Measurements from ENCODE around the gene SLTM. TPM values are rescaled to one million over a fixed set of nuclear protein-coding genes. Genes with fewer than 3 reads are reported as not detected.
"Not testable (repeated sequence)": the region's sequence is repeated elsewhere in the genome, so short reads cannot be mapped to it uniquely, and the experiment has no call there.

The SLTM gene
- total and polyA plus RNA-seq, 2 donors from 2014 or later: 30.5 to 93.5 TPM

DNA sequence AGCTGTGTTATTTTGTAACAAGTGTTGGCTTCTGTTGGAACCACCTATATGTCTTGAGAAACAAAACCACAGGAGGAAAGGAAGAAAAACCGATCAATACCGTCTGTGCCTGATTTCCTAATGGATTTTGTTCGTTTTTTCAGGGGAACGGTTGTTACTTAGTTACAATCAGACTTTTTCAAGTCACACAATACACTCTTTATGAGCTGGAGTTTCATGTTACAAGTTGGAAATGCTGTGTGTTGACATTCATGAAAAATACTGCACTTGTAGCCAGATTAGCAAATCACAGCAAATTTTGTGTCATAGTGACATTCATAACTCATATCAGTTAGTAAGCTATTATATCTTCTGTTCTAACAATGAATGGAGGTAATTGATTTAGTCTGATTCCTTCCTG lies 78.9 kb downstream of the SLTM start:
- H3K4me1 ChIP-seq (ENCODE audit: control insufficient read depth in 2 of 3, insufficient read depth in 2 of 3, low read depth in 1 of 3, low read length in 3 of 3): no peaks in the 10 kb centered on the region
- H3K9me3 ChIP-seq (ENCODE audit: control insufficient read depth in 2 of 3, insufficient read depth in 1 of 3, low read length in 3 of 3): no peaks in the 10 kb centered on the region
- DNase-seq (no peak), FAIRE-seq (no peak)
- no peak overlapping the region for H3K9ac ChIP-seq (ENCODE audit: low read length in 3 of 3)
- no peak overlapping the region for H3K4me3 ChIP-seq (ENCODE audit: low read length in 3 of 3)
- intact Hi-C loops (cut with DNase I): no loop called here
- TF ChIP-seq, protein P1, sequence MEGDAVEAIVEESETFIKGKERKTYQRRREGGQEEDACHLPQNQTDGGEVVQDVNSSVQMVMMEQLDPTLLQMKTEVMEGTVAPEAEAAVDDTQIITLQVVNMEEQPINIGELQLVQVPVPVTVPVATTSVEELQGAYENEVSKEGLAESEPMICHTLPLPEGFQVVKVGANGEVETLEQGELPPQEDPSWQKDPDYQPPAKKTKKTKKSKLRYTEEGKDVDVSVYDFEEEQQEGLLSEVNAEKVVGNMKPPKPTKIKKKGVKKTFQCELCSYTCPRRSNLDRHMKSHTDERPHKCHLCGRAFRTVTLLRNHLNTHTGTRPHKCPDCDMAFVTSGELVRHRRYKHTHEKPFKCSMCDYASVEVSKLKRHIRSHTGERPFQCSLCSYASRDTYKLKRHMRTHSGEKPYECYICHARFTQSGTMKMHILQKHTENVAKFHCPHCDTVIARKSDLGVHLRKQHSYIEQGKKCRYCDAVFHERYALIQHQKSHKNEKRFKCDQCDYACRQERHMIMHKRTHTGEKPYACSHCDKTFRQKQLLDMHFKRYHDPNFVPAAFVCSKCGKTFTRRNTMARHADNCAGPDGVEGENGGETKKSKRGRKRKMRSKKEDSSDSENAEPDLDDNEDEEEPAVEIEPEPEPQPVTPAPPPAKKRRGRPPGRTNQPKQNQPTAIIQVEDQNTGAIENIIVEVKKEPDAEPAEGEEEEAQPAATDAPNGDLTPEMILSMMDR (IDR thresholded peaks at IDR 0.05; ENCODE audit: borderline replicate concordance, extremely low read depth, insufficient read depth): no peak
- no peak overlapping the region for H3K27ac ChIP-seq (ENCODE audit: low read depth in 2 of 2, low read length in 2 of 2)
- H3K36me3 ChIP-seq (ENCODE audit: control insufficient read depth in 2 of 3, insufficient read depth in 3 of 3, low read length in 3 of 3): peaks cover 0 to 11% (median 2%) of the 10 kb centered on the region in 3 donors
- no peaks in the 10 kb centered on the region for H3K27me3 ChIP-seq (ENCODE audit: control insufficient read depth, insufficient read depth, low read length)

DNA sequence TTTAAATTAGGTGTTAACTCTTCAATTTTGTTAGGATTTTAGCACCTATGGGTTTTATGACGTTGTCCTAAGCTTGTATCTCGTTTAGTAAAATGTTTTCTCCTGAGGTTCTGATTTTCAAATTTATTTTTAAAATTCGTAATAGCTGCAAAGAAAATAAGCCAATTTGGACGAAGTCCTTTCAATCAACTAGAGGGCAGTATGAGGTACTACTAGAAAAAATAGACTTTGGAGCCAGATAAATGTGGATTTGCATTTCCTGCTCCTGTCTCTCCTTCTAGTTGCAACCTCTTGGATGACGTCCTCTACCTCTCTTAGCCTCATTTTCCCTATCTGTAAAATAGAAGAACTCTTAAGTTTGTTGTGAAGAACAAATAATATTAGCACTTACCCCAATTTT lies 81.1 kb downstream of the SLTM start:
- H3K9ac ChIP-seq (ENCODE audit: low read length in 3 of 3): no peak overlapping the region
- H3K4me3 ChIP-seq (ENCODE audit: low read length in 3 of 3): no peak overlapping the region
- DNase-seq: no peak
- no peaks in the 10 kb centered on the region for H3K9me3 ChIP-seq (ENCODE audit: control insufficient read depth in 2 of 3, insufficient read depth in 1 of 3, low read length in 3 of 3)
- TF ChIP-seq, protein P1 (IDR thresholded peaks at IDR 0.05; ENCODE audit: borderline replicate concordance, extremely low read depth, insufficient read depth): no peak
- no peaks in the 10 kb centered on the region for H3K4me1 ChIP-seq (ENCODE audit: control insufficient read depth in 2 of 3, insufficient read depth in 2 of 3, low read depth in 1 of 3, low read length in 3 of 3)
- no peak overlapping the region for H3K27ac ChIP-seq (ENCODE audit: low read depth in 2 of 2, low read length in 2 of 2)
- no peaks in the 10 kb centered on the region for H3K27me3 ChIP-seq (ENCODE audit: control insufficient read depth, insufficient read depth, low read length)
- intact Hi-C loops (cut with DNase I): no loop called here
- peaks cover 0 to 18% (median 2%) of the 10 kb centered on the region in 3 donors for H3K36me3 ChIP-seq (ENCODE audit: control insufficient read depth in 2 of 3, insufficient read depth in 3 of 3, low read length in 3 of 3)
- no peak for FAIRE-seq

- FAIRE-seq: not testable (repeated sequence)
These were observed 82.3 kb downstream of the SLTM start for GRCh38 chr15:58851205-58851604.

GRCh38 chr15:58842713-58843396 lies 90.6 kb downstream of the SLTM start:
- Histone ChIP-seq H3K4me1 (ENCODE audit: control insufficient read depth in 2 of 3, insufficient read depth in 2 of 3, low read depth in 1 of 3, low read length in 3 of 3) (no peaks in the 10 kb centered on the region), H3K9me3 (ENCODE audit: control insufficient read depth in 2 of 3, insufficient read depth in 1 of 3, low read length in 3 of 3) (no peaks in the 10 kb centered on the region), H3K27me3 (ENCODE audit: control insufficient read depth, insufficient read depth, low read length) (no peaks in the 10 kb centered on the region), H3K4me3 (ENCODE audit: low read length in 3 of 3) (no peak overlapping the region), H3K9ac (ENCODE audit: low read length in 3 of 3) (no peak overlapping the region), H3K36me3 (ENCODE audit: control insufficient read depth in 2 of 3, insufficient read depth in 3 of 3, low read length in 3 of 3) (peaks cover 0 to 4% (median 2%) of the 10 kb centered on the region in 3 donors), H3K27ac (ENCODE audit: low read depth in 2 of 2, low read length in 2 of 2) (no peak overlapping the region)
- intact Hi-C loops (cut with DNase I): no loop called here
- no peak for FAIRE-seq
- TF ChIP-seq, protein P1 (IDR thresholded peaks at IDR 0.05; ENCODE audit: borderline replicate concordance, extremely low read depth, insufficient read depth): no peak
- no peak for DNase-seq

More at GRCh38 chr15:58851205-58851604, 82.3 kb downstream of the SLTM start:
- DNase-seq; H3K9ac ChIP-seq (ENCODE audit: low read length in 3 of 3); intact Hi-C loops (cut with DNase I); H3K4me3 ChIP-seq (ENCODE audit: low read length in 3 of 3); H3K27me3 ChIP-seq (ENCODE audit: control insufficient read depth, insufficient read depth, low read length); H3K27ac ChIP-seq (ENCODE audit: low read depth in 2 of 2, low read length in 2 of 2); H3K9me3 ChIP-seq (ENCODE audit: control insufficient read depth in 2 of 3, insufficient read depth in 1 of 3, low read length in 3 of 3); H3K4me1 ChIP-seq (ENCODE audit: control insufficient read depth in 2 of 3, insufficient read depth in 2 of 3, low read depth in 1 of 3, low read length in 3 of 3): not testable (repeated sequence)
- peaks cover 0 to 18% (median 2%) of the 10 kb centered on the region in 3 donors for H3K36me3 ChIP-seq (ENCODE audit: control insufficient read depth in 2 of 3, insufficient read depth in 3 of 3, low read length in 3 of 3)
